GM12865 (cell line): ENCODE results near the gene SLC9A9.

ENCODE experiments used
- DNase-seq: peaks from one replicate; pipeline ENCODE4 v3.0.0; 2010; ENCODE audit warnings: low read depth
- H3K4me3 ChIP-seq: 2 replicates; pipeline ENCODE4 v1.5.1; 2011; ENCODE audit warnings: mild to moderate bottlenecking, low read depth, low read length, control low read depth
- TF ChIP-seq, protein P1 (sequence below): IDR thresholded peaks from 2 replicates; pipeline ENCODE4 v1.5.1; 2011; ENCODE audit warnings: low read length, control low read depth, low read depth, inconsistent platforms; ENCODE audit not compliant: insufficient read depth; ENCODE audit errors: missing control alignments

SLC9A9 gene

GRCh38 chr3:143783851-143784370 lies 64.4 kb downstream of the SLC9A9 start:
- DNase-seq: no peak
- TF ChIP-seq, protein P1, sequence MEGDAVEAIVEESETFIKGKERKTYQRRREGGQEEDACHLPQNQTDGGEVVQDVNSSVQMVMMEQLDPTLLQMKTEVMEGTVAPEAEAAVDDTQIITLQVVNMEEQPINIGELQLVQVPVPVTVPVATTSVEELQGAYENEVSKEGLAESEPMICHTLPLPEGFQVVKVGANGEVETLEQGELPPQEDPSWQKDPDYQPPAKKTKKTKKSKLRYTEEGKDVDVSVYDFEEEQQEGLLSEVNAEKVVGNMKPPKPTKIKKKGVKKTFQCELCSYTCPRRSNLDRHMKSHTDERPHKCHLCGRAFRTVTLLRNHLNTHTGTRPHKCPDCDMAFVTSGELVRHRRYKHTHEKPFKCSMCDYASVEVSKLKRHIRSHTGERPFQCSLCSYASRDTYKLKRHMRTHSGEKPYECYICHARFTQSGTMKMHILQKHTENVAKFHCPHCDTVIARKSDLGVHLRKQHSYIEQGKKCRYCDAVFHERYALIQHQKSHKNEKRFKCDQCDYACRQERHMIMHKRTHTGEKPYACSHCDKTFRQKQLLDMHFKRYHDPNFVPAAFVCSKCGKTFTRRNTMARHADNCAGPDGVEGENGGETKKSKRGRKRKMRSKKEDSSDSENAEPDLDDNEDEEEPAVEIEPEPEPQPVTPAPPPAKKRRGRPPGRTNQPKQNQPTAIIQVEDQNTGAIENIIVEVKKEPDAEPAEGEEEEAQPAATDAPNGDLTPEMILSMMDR: no peak

GRCh38 chr3:143775459-143775858 lies 72.8 kb downstream of the SLC9A9 start:
- TF ChIP-seq, protein P1: peak; percentile 48
- no peak overlapping the region for H3K4me3 ChIP-seq
- peak; percentile 62 for DNase-seq

More at GRCh38 chr3:143783851-143784370, 64.4 kb downstream of the SLC9A9 start:
- no peak overlapping the region for H3K4me3 ChIP-seq

GRCh38 chr3:143771939-143772338 lies 76.3 kb downstream of the SLC9A9 start:
- no peak overlapping the region for H3K4me3 ChIP-seq
- DNase-seq: no peak
- TF ChIP-seq, protein P1: no peak

- H3K4me3 ChIP-seq: no peak overlapping the region
- DNase-seq: no peak
- TF ChIP-seq, protein P1: no peak
Measured at GRCh38 chr3:143771258-143771657, 77.0 kb downstream of the SLC9A9 start.

DNA sequence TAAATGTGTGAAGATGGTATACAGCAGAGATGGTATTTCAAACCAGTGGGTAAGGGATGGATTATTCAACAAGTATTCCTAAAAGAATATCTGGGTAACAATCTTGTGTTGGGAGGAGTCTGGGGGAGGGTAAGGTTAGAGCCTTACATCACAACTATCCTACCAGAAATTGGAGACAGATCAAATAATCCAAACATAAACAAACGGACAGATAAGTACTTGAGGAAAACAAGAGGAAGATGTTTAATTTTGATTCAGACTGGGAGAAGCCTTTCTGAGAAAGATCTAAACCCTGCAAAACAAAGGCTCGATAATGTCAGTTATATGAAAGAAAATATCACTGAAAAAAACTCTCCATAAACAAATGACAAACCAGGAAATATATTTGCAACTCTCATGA lies 77.9 kb downstream of the SLC9A9 start:
- DNase-seq: no peak
- TF ChIP-seq, protein P1: no peak

GRCh38 chr3:143769616-143770015 lies 78.7 kb downstream of the SLC9A9 start:
- no peak for DNase-seq
- H3K4me3 ChIP-seq: no peak overlapping the region
- TF ChIP-seq, protein P1: no peak

More for the DNA sequence above, 77.9 kb downstream of the SLC9A9 start:
- H3K4me3 ChIP-seq: no peak overlapping the region

GRCh38 chr3:143764840-143765239 lies 83.4 kb downstream of the SLC9A9 start:
- TF ChIP-seq, protein P1: no peak
- no peak overlapping the region for H3K4me3 ChIP-seq
- no peak for DNase-seq
